ENCODE results near the gene ATXN7L3B.
"Not testable (repeated sequence)": the region's sequence is repeated elsewhere in the genome, so short reads cannot be mapped to it uniquely, and the experiment has no call there.

ATXN7L3B gene

GRCh38 chr12:74537707-74538385, at the start of gene ATXN7L3B:
Gene ATXN7L3B, plus strand, starts transcription at chr12:74537835. Its CDS starts 278 bp downstream, at chr12:74538113.
- TF ChIP-seq CTCF (IDR thresholded peaks at IDR 0.05; ENCODE audit: insufficient read depth, low read depth, low read length, missing control alignments): no peak
- DNase-seq (ENCODE audit: low read depth): peak; percentile 96

GRCh38 chr12:74488134-74488533, 49.5 kb upstream of the ATXN7L3B start:
- H3K4me3 ChIP-seq (ENCODE audit: low read depth, low read length): no peak overlapping the region
- peak; percentile 21 for DNase-seq (ENCODE audit: low read depth)
- no peak for TF ChIP-seq CTCF (IDR thresholded peaks at IDR 0.05; ENCODE audit: insufficient read depth, low read depth, low read length, missing control alignments)

More at GRCh38 chr12:74537707-74538385, at the start of gene ATXN7L3B:
- peak within 1 kb of the TSS; percentile 97 for H3K4me3 ChIP-seq (ENCODE audit: low read depth, low read length)

GRCh38 chr12:74489543-74489942, 48.1 kb upstream of the ATXN7L3B start:
- peak; percentile 18 for DNase-seq (ENCODE audit: low read depth)
- no peak overlapping the region for H3K4me3 ChIP-seq (ENCODE audit: low read depth, low read length)
- no peak for TF ChIP-seq CTCF (IDR thresholded peaks at IDR 0.05; ENCODE audit: insufficient read depth, low read depth, low read length, missing control alignments)

GRCh38 chr12:74490390-74491064, 47.1 kb upstream of the ATXN7L3B start:
- TF ChIP-seq CTCF (IDR thresholded peaks at IDR 0.05; ENCODE audit: insufficient read depth, low read depth, low read length, missing control alignments): no peak
- H3K4me3 ChIP-seq (ENCODE audit: low read depth, low read length): peak overlapping the region; percentile 43
- peak; percentile 42 for DNase-seq (ENCODE audit: low read depth)

GRCh38 chr12:74491374-74491773, 46.3 kb upstream of the ATXN7L3B start:
- no peak for TF ChIP-seq CTCF (IDR thresholded peaks at IDR 0.05; ENCODE audit: insufficient read depth, low read depth, low read length, missing control alignments)
- no peak overlapping the region for H3K4me3 ChIP-seq (ENCODE audit: low read depth, low read length)
- DNase-seq (ENCODE audit: low read depth): no peak

GRCh38 chr12:74499192-74499591, 38.4 kb upstream of the ATXN7L3B start:
- no peak for TF ChIP-seq CTCF (IDR thresholded peaks at IDR 0.05; ENCODE audit: insufficient read depth, low read depth, low read length, missing control alignments)
- no peak for DNase-seq (ENCODE audit: low read depth)
- no peak overlapping the region for H3K4me3 ChIP-seq (ENCODE audit: low read depth, low read length)

- H3K4me3 ChIP-seq (ENCODE audit: low read depth, low read length); DNase-seq (ENCODE audit: low read depth): not testable (repeated sequence)
Measured at GRCh38 chr12:74508873-74509657, 28.6 kb upstream of the ATXN7L3B start.
